SU-DHL-6 (cell line): ENCODE measurements around the gene KIF1A.

Experiments
- H2AFZ ChIP-seq: fragments of 200-600 bp; sonication (generic); 2 replicates; pipeline ENCODE4 v1.6.1; 2014; ENCODE audit warnings: low read depth, mild to moderate bottlenecking, moderate library complexity, mixed read lengths, antibody characterized with exemption, low read length; ENCODE audit not compliant: severe bottlenecking
- H3F3A ChIP-seq: fragments of 200-600 bp; shearing (Covaris generic); 2 replicates; pipeline ENCODE4 v1.6.0; 2016; ENCODE audit warnings: antibody characterized with exemption, mild to moderate bottlenecking; ENCODE audit not compliant: insufficient read depth
- H3K27ac ChIP-seq: fragments of 200-600 bp; sonication (generic); 2 replicates; pipeline ENCODE4 v1.5.1; 2016; ENCODE audit warnings: low read depth, mild to moderate bottlenecking, low read length, moderate library complexity, mixed read lengths
- H3K27me3 ChIP-seq: fragments of 200-600 bp; sonication (generic), shearing (Covaris generic); 2 replicates; pipeline ENCODE4 v1.6.0; 2014; ENCODE audit warnings: mild to moderate bottlenecking, low read length
- H3K36me3 ChIP-seq: fragments of 200-600 bp; sonication (generic); 2 replicates; pipeline ENCODE4 v1.6.1; 2014; ENCODE audit warnings: mild to moderate bottlenecking, low read length, mixed read lengths
- H3K4me2 ChIP-seq: fragments of 300-600, 200-600 bp; shearing (Covaris generic), sonication (generic); 2 replicates; pipeline ENCODE4 v1.6.0; 2014; ENCODE audit warnings: low read length, low read depth, mild to moderate bottlenecking; ENCODE audit not compliant: poor library complexity, severe bottlenecking
- H3K4me3 ChIP-seq: fragments of 200-600 bp; sonication (generic); 2 replicates; pipeline ENCODE4 v1.5.1; 2014; ENCODE audit warnings: antibody characterized with exemption, low read length, mild to moderate bottlenecking, mixed read lengths; ENCODE audit not compliant: insufficient read depth, poor library complexity, severe bottlenecking
- H3K79me2 ChIP-seq: fragments of 200-600 bp; sonication (generic); 2 replicates; pipeline ENCODE4 v1.6.1; 2014; ENCODE audit warnings: mild to moderate bottlenecking, low read length, moderate library complexity; ENCODE audit not compliant: insufficient read depth
- H3K9ac ChIP-seq: fragments of 200-600 bp; sonication (generic); 2 replicates; pipeline ENCODE4 v1.7.0; 2014; ENCODE audit warnings: mild to moderate bottlenecking, low read length
- H3K9me2 ChIP-seq: fragments of 200-600 bp; sonication (generic); replicated peaks from 2 replicates; pipeline ENCODE4 v1.6.1; 2014; ENCODE audit warnings: low read length; ENCODE audit not compliant: insufficient read depth
- H3K9me3 ChIP-seq: fragments of 200-600 bp; sonication (generic); 2 replicates; pipeline ENCODE4 v1.6.1; 2014; ENCODE audit warnings: low read length, mixed read lengths; ENCODE audit not compliant: insufficient read depth
- H4K20me1 ChIP-seq: fragments of 200-600 bp; sonication (generic); 2 replicates; pipeline ENCODE4 v1.6.1; 2014; ENCODE audit warnings: low read depth, mild to moderate bottlenecking, antibody characterized with exemption, low read length, moderate library complexity, mixed read lengths
- CTCF ChIP-seq: fragments of 200-600 bp; sonication (generic); IDR thresholded peaks from one replicate; pipeline ENCODE4 v1.5.1; 2017; ENCODE audit warnings: antibody characterized with exemption, mild to moderate bottlenecking, low read length, moderate library complexity; ENCODE audit not compliant: insufficient read depth, poor library complexity, severe bottlenecking
- EZH2phosphoT487 ChIP-seq: fragments of 200-600 bp; sonication (generic), shearing (Covaris generic); conservative IDR thresholded peaks from 2 replicates; pipeline ENCODE4 v1.6.1; 2018; ENCODE audit warnings: mild to moderate bottlenecking, antibody characterized with exemption, low read length, moderate library complexity, mixed read lengths

KIF1A gene

GRCh38 chr2:240721596-240722180, 98.3 kb downstream of the KIF1A start:
- Histone ChIP-seq H3K9me2 (no peaks in the 10 kb centered on the region), H3K9ac (no peak overlapping the region), H4K20me1 (no peaks in the 10 kb centered on the region), H3K79me2 (no peaks in the 10 kb centered on the region), H3K36me3 (no peaks in the 10 kb centered on the region), H3K27me3 (no peaks in the 10 kb centered on the region), H3K9me3 (no peaks in the 10 kb centered on the region), H3K27ac (no peak overlapping the region), H3K4me2 (no peak overlapping the region), H3K4me3 (no peak overlapping the region), H3F3A (no peaks in the 10 kb centered on the region), H2AFZ (no peak overlapping the region)
- TF ChIP-seq EZH2phosphoT487 (no peak), CTCF (no peak)

- no peak overlapping the region for H3K27ac ChIP-seq
- no peak overlapping the region for H3K4me3 ChIP-seq
- no peaks in the 10 kb centered on the region for H3K79me2 ChIP-seq
- H3K36me3 ChIP-seq: no peaks in the 10 kb centered on the region
- TF ChIP-seq CTCF (no peak), EZH2phosphoT487 (no peak)
- no peak overlapping the region for H3K9ac ChIP-seq
- H3F3A ChIP-seq: no peaks in the 10 kb centered on the region
- no peaks in the 10 kb centered on the region for H3K9me2 ChIP-seq
- no peaks in the 10 kb centered on the region for H4K20me1 ChIP-seq
- H3K9me3 ChIP-seq: no peaks in the 10 kb centered on the region
- no peak overlapping the region for H2AFZ ChIP-seq
- H3K4me2 ChIP-seq: no peak overlapping the region
- no peaks in the 10 kb centered on the region for H3K27me3 ChIP-seq
These were observed 99.1 kb downstream of the KIF1A start for GRCh38 chr2:240720686-240721595.

- no peak overlapping the region for H3K9ac ChIP-seq
- H3K9me2 ChIP-seq: no peaks in the 10 kb centered on the region
- no peaks in the 10 kb centered on the region for H3K79me2 ChIP-seq
- H2AFZ ChIP-seq: no peak overlapping the region
- no peaks in the 10 kb centered on the region for H3K27me3 ChIP-seq
- no peaks in the 10 kb centered on the region for H3F3A ChIP-seq
- H3K4me2 ChIP-seq: no peak overlapping the region
- H3K36me3 ChIP-seq: no peaks in the 10 kb centered on the region
- no peaks in the 10 kb centered on the region for H4K20me1 ChIP-seq
- no peaks in the 10 kb centered on the region for H3K9me3 ChIP-seq
- no peak overlapping the region for H3K27ac ChIP-seq
- TF ChIP-seq CTCF: no peak
- no peak for TF ChIP-seq EZH2phosphoT487
- no peak overlapping the region for H3K4me3 ChIP-seq
These were observed 100.1 kb downstream of the KIF1A start for GRCh38 chr2:240719676-240720545.
